Psoas muscle (tissue), 8 donors: ENCODE results near the gene DNMT3A. TPM values are rescaled to one million over a fixed set of nuclear protein-coding genes. Genes with fewer than 3 reads are reported as not detected.

ENCODE experiments used
- ATAC-seq, 4 donors: fragments of 200-7000 bp; cut with Tn5 transposase; one replicate each; pipeline ENCODE4 v1.9.1; 2020; ENCODE audit warnings: moderate library complexity in 3 of 4, mild to moderate bottlenecking in 2 of 4
- DNase-seq, 2 donors: peaks; one replicate each; pipeline ENCODE4 v3.0.0-alpha.2; 2020
- H3K27ac ChIP-seq: fragments of 200-600 bp; one replicate; pipeline ENCODE4 v1.8.0; 2022
- H3K27me3 ChIP-seq, 3 donors: fragments of 200-600 bp in 1 of 3; one replicate each; pipeline versions ENCODE4 v1.6.1 to v1.8.0; 2013 to 2022; ENCODE audit warnings: low read length in 2 of 3, mild to moderate bottlenecking in 2 of 3, moderate library complexity in 1 of 3; ENCODE audit not compliant: insufficient read depth in 3 of 3
- H3K36me3 ChIP-seq, 2 donors: fragments of 200-600 bp in 1 of 2; one replicate each; pipeline versions ENCODE4 v1.6.1 to v1.8.0; 2013 to 2022; ENCODE audit warnings: low read depth in 1 of 2, mild to moderate bottlenecking in 1 of 2, moderate library complexity in 1 of 2; ENCODE audit not compliant: insufficient read depth in 1 of 2
- H3K4me1 ChIP-seq: fragments of 200-600 bp; one replicate; pipeline ENCODE4 v1.8.0; 2022
- H3K4me3 ChIP-seq: fragments of 200-600 bp; one replicate; pipeline ENCODE4 v1.8.0; 2022; ENCODE audit warnings: mild to moderate bottlenecking
- H3K9me3 ChIP-seq: fragments of 200-600 bp; one replicate; pipeline ENCODE4 v1.8.0; 2022
- WGBS, 3 donors: extraction: QIAGEN DNeasy Blood & Tissue Kit; methylation state at CpG; one replicate each; pipeline versions ENCODE4 v1.1.6 to v1.1.7; 2013; 5-methylcytosine and 5-hydroxymethylcytosine counted together
- intact Hi-C, 2 donors: fragments of 100-400 bp; cut with DNase I; formaldehyde crosslinking; loops; one replicate each; pipeline versions ENCODE4 v1.11.0 to v1.14.2; 2022
- polyA plus RNA-seq, 3 donors: library from polyadenylated mRNA; stranded (reverse); fragments of 200-250 nt; gene quantifications; one replicate each; pipeline ENCODE4 v1.2.3, GENCODE V29; 2013
- total RNA-seq, 4 donors: library from RNA; stranded (reverse); fragmentation: NEBNext Ultra II Directional in 2 of 4; extraction: Animal tissue kit (Norgen Biotek cat#: 25700) in 2 of 4; gene quantifications; one replicate each; pipeline versions ENCODE4 v1.2.1 to v1.2.4, GENCODE V29; 2021 to 2023
- TF ChIP-seq, protein P1 (sequence below): fragments of 200-600 bp; IDR thresholded peaks from one replicate; pipeline ENCODE4 v1.8.0; 2022; ENCODE audit warnings: antibody characterized with exemption
- donor health status: healthy with polysubstance abuse.
- donor health status: DM: no; HTN: no; CAD: no; lungs with moderate emphysema.
- donor health status: Bipolar disorder and iron deficiency.
- donor health status: healthy.
- donor health status: DM: yes; HTN: yes; CAD: no.
- donor health status: DM: no; HTN: no; CAD: no.
- donor health status: DM: no; HTN: no; CAD: no.
- donor health status: DM: yes; HTN: yes; CAD: no.

Gene DNMT3A
- total and polyA plus RNA-seq, 7 donors, result 7.1 to 26.2 (median 20.6) TPM

DNA sequence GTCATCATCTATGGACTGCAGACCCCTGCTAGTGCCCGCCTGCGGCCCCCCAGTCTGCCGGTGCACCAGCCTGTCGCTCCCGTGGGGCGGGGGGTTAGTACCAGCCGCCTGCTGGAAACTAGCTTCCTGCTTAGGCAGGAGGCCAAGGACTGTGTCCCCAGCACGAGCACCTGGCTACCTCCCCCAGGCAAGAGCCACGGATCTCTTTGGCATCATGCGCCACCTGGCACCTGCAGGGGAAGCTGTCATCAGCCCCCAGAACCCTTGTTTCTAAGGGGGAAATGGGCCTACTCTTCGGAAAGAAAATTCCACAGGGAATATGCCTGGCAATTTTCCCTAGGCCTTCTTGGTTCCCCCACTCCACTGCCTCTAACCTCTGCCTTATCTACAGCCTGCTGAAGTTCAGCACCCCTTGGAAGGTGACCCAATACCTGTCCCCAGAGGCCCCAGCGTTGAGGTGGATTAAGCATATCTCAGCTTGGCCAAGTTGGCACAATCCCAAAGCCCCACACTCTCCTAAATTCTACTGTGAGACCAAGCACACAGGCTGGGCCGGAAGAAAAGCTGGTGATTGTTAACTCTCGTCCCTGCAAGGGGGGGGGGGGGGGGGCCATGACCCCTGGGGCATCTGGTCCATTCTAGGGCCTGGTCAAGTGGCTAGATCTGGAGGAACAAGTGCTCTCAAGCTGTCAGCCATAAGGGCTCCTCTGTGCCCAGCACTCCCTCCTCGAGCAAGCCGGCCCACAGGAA, 111.4 kb downstream of the DNMT3A start:
- TF ChIP-seq, protein P1, sequence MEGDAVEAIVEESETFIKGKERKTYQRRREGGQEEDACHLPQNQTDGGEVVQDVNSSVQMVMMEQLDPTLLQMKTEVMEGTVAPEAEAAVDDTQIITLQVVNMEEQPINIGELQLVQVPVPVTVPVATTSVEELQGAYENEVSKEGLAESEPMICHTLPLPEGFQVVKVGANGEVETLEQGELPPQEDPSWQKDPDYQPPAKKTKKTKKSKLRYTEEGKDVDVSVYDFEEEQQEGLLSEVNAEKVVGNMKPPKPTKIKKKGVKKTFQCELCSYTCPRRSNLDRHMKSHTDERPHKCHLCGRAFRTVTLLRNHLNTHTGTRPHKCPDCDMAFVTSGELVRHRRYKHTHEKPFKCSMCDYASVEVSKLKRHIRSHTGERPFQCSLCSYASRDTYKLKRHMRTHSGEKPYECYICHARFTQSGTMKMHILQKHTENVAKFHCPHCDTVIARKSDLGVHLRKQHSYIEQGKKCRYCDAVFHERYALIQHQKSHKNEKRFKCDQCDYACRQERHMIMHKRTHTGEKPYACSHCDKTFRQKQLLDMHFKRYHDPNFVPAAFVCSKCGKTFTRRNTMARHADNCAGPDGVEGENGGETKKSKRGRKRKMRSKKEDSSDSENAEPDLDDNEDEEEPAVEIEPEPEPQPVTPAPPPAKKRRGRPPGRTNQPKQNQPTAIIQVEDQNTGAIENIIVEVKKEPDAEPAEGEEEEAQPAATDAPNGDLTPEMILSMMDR, result no peak
- no peak overlapping the region for H3K4me3 ChIP-seq
- no peaks in the 10 kb centered on the region for H3K27me3 ChIP-seq
- intact Hi-C loops, result no loop called here
- whole genome bisulfite sequencing, 3 donors, result 48 to 61% (median 51%) methylated on average over 16 of the region's 16 CpGs
- H3K4me1 ChIP-seq, result peaks cover 3% of the 10 kb centered on the region
- no peak overlapping the region for H3K27ac ChIP-seq
- H3K9me3 ChIP-seq, result no peaks in the 10 kb centered on the region
- peaks cover 2 to 40% of the 10 kb centered on the region in 2 donors for H3K36me3 ChIP-seq
- ATAC-seq, result peak in 1 of 4 donors; percentile 12
- DNase-seq, result no peak

DNA sequence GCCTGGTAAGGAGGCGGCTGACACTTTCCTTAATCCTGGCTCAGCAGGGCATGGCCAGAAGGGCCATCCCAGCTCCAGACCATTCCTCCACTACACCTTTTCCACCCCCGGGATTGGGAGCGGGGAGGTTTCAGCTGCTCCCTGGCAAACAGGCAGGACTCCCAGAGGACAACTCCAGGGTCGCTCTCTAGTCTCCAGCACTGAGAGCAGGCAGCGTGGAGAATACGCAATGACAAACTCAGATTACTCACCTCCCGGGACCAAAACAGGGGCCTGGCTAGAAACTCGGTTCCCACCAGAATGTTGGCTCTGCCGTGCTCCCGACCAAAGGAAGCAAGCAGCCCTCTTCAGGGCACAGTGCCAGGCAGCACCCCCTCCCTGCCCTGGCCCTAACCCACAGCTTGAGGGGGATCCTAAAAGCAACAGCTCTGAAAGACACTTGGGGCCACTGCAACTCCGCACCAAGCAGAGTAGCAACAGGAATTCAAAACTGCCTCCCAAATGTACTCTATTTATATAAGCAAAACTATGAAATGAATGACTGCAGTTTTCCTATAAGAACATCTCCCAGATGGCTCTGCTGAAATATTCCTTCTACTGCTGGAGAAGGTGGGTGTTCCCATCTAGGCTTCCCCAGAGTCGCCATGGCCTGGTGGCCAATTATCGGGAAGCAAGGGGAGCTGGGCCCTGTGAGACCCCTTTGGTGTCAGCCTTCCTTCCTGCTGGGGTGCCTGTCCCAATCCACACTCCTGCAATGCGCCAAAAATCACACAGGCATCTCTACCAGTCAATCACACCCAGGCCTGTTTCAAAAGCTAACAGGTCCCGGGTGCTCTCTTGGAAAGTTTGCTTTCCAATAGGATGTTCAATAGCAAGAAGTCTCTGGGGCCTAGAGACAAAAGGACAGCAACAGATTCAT, 112.2 kb downstream of the DNMT3A start:
- Histone ChIP-seq H3K4me1 (peaks cover 3% of the 10 kb centered on the region), H3K9me3 (no peaks in the 10 kb centered on the region), H3K36me3 (peaks cover 2 to 32% of the 10 kb centered on the region in 2 donors), H3K27me3 (no peaks in the 10 kb centered on the region), H3K27ac (no peak overlapping the region), H3K4me3 (no peak overlapping the region)
- peak in 3 of 4 donors; percentile 10 to 41 (median 35) for ATAC-seq
- intact Hi-C loops, result no loop called here
- WGBS, 3 donors, result 48 to 57% (median 52%) methylated on average over 15 of the region's 15 CpGs
- TF ChIP-seq, protein P1, result no peak
- peak in 1 of 2 donors; percentile 65 for DNase-seq

DNA sequence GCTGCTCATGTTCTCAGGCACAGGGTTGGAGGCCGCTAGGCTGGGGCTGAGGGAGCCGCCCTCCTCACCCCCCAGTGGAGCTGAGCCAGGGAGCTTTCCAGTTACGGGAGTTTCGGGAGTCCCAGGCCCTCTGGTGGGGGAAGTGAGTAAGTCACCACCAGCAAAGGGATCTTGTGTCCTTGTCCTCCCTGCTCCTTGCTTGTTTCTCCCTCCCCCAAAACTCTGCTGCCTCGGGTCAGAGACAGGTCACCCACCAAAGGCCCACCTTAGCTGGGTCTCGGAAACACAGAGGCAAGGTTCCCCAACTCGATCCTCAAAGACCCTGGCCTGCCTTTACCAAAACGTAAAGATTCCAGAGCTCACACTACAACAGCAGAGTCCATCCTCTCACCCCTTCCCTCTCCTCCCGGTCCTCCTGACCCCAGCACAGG, 112.9 kb downstream of the DNMT3A start:
- peaks cover 3% of the 10 kb centered on the region for H3K4me1 ChIP-seq
- WGBS, 3 donors, result 24 to 34% (median 24%) methylated on average over 9 of the region's 9 CpGs
- peak; percentile 74 to 82 for DNase-seq
- H3K27me3 ChIP-seq, result no peaks in the 10 kb centered on the region
- H3K27ac ChIP-seq, result no peak overlapping the region
- TF ChIP-seq, protein P1, result peak; percentile 58
- no peak overlapping the region for H3K4me3 ChIP-seq
- no peaks in the 10 kb centered on the region for H3K9me3 ChIP-seq
- peaks cover 2 to 25% of the 10 kb centered on the region in 2 donors for H3K36me3 ChIP-seq
- intact Hi-C loops, result no loop called here
- peak; percentile 56 to 76 (median 68) for ATAC-seq

DNA sequence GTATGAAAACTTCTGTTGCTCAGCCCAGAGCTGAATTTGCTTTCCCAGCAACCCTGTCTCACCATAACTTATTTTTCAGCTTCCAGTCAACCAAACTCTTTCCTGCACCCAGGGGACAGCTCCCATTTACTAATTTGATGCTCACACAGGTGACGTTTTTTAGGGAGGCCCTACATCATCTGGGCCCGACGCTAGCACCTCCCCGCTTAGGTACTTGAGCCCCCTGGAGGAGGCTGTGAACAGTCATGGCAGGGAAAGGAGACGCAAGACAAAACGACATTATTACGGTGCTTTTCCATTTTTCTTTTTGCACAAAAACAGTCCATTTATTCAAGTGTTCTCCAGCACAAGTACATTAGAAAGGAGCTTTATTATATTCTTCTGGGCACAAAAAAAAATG, 114.1 kb downstream of the DNMT3A start:
- intact Hi-C loops, result no loop called here

More for the DNA sequence above, 114.1 kb downstream of the DNMT3A start:
- peaks cover 2 to 12% of the 10 kb centered on the region in 2 donors for H3K36me3 ChIP-seq
- H3K9me3 ChIP-seq, result no peaks in the 10 kb centered on the region
- ATAC-seq (no peak), DNase-seq (no peak)
- 73 to 78% (median 74%) methylated on average over 7 of the region's 7 CpGs for WGBS, 3 donors
- H3K4me1 ChIP-seq, result peaks cover 3% of the 10 kb centered on the region
- TF ChIP-seq, protein P1, result no peak
- no peaks in the 10 kb centered on the region for H3K27me3 ChIP-seq
- no peak overlapping the region for H3K4me3 ChIP-seq
- no peak overlapping the region for H3K27ac ChIP-seq
